GM23338 (cell line): ENCODE results near the gene PRRT1. TPM values are rescaled to one million over a fixed set of nuclear protein-coding genes. Genes with fewer than 3 reads are reported as not detected.

Experiments
- ATAC-seq: fragments of 200-7000 bp; cut with Tn5 transposase; 3 replicates; pipeline ENCODE4 v1.9.1; 2020
- DNase-seq: peaks from one replicate; pipeline ENCODE4 v3.0.0-alpha.2; 2015; ENCODE audit warnings: low spot score
- H2AFZ ChIP-seq: fragments of 200-600 bp; sonication (generic); 2 replicates; pipeline ENCODE4 v1.8.0; 2016; ENCODE audit warnings: antibody characterized with exemption, mild to moderate bottlenecking, moderate library complexity
- H3F3A ChIP-seq: fragments of 200-600 bp; sonication (generic); replicated peaks from 2 replicates; pipeline ENCODE4 v1.8.0; 2017; ENCODE audit warnings: antibody characterized with exemption, mixed run types, low read depth
- H3K27ac ChIP-seq: fragments of 200-600 bp; sonication (generic); 2 replicates; pipeline ENCODE4 v1.6.1; 2016; ENCODE audit warnings: low read depth
- H3K27me3 ChIP-seq: fragments of 200-600 bp; sonication (generic); 2 replicates; pipeline ENCODE4 v1.8.0; 2016; ENCODE audit warnings: mild to moderate bottlenecking, mixed run types, moderate library complexity; ENCODE audit not compliant: insufficient read depth
- H3K36me3 ChIP-seq: fragments of 200-600 bp; sonication (generic); 2 replicates; pipeline ENCODE4 v1.8.0; 2016; ENCODE audit warnings: mild to moderate bottlenecking; ENCODE audit not compliant: insufficient read depth
- H3K4me1 ChIP-seq: fragments of 200-600 bp; sonication (generic); 2 replicates; pipeline ENCODE4 v1.8.0; 2016; ENCODE audit warnings: mild to moderate bottlenecking, moderate library complexity; ENCODE audit not compliant: insufficient read depth
- H3K4me2 ChIP-seq: fragments of 200-600 bp; sonication (generic); 2 replicates; pipeline ENCODE4 v1.7.1; 2017; ENCODE audit warnings: mixed run types
- H3K4me3 ChIP-seq: fragments of 200-600 bp; sonication (generic); 2 replicates; pipeline ENCODE4 v1.6.1; 2016; ENCODE audit warnings: mixed run types
- H3K79me2 ChIP-seq: fragments of 200-600 bp; sonication (generic); replicated peaks from 2 replicates; pipeline ENCODE4 v1.8.0; 2017; ENCODE audit warnings: mild to moderate bottlenecking; ENCODE audit not compliant: insufficient read depth
- H3K9me2 ChIP-seq: fragments of 200-600 bp; sonication (generic); 2 replicates; pipeline ENCODE4 v1.8.0; 2017; ENCODE audit not compliant: insufficient read depth
- H4K20me1 ChIP-seq: fragments of 200-600 bp; sonication (generic); replicated peaks from 2 replicates; pipeline ENCODE4 v1.8.0; 2017; ENCODE audit warnings: mild to moderate bottlenecking; ENCODE audit not compliant: insufficient read depth
- H3K27ac Mint-ChIP-seq: 2 replicates; pipeline ENCODE4 v1.8.0; 2020; ENCODE audit warnings: inconsistent platforms, mild to moderate bottlenecking, moderate library complexity, mixed read lengths
- H3K27me3 Mint-ChIP-seq: 3 replicates; pipeline ENCODE4 v1.8.0; 2022; ENCODE audit warnings: low read depth, mild to moderate bottlenecking, moderate library complexity, mixed read lengths, inconsistent platforms; ENCODE audit not compliant: insufficient read depth, poor library complexity
- H3K36me3 Mint-ChIP-seq: 3 replicates; pipeline ENCODE4 v1.8.0; 2021; ENCODE audit warnings: low read depth, mild to moderate bottlenecking, inconsistent platforms, moderate library complexity, mixed read lengths
- H3K4me1 Mint-ChIP-seq: 3 replicates; pipeline ENCODE4 v1.8.0; 2020; ENCODE audit warnings: mild to moderate bottlenecking, inconsistent platforms, mixed read lengths
- H3K4me3 Mint-ChIP-seq: 3 replicates; pipeline ENCODE4 v1.8.0; 2021; ENCODE audit warnings: moderate library complexity, mild to moderate bottlenecking, inconsistent platforms, mixed read lengths
- H3K9me3 Mint-ChIP-seq: 3 replicates; pipeline ENCODE4 v1.8.0; 2020; ENCODE audit warnings: moderate library complexity, mild to moderate bottlenecking, inconsistent platforms, mixed read lengths
- CREB1 ChIP-seq: fragments of 250-450 bp; sonication (Bioruptor Pico); IDR thresholded peaks from 2 replicates; pipeline ENCODE4 v1.5.0; 2020; ENCODE audit warnings: low read depth, mild to moderate bottlenecking, moderate library complexity
- EZH2 ChIP-seq: fragments of 200-600 bp; sonication (generic); IDR thresholded peaks from one replicate; pipeline ENCODE4 v1.8.0; 2017; ENCODE audit warnings: antibody characterized with exemption, mild to moderate bottlenecking, low read depth; ENCODE audit not compliant: unreplicated experiment
- EZH2phosphoT487 ChIP-seq: fragments of 200-600 bp; sonication (generic); IDR thresholded peaks from one replicate; pipeline ENCODE4 v1.8.1; 2018; ENCODE audit warnings: antibody characterized with exemption; ENCODE audit not compliant: unreplicated experiment
- NANOG ChIP-seq: IDR thresholded peaks from 2 replicates; pipeline ENCODE4 v1.6.1; 2016; ENCODE audit warnings: antibody characterized with exemption, borderline replicate concordance
- POLR2AphosphoS5 ChIP-seq: IDR thresholded peaks from 2 replicates; pipeline ENCODE4 v1.6.1; 2016; ENCODE audit warnings: antibody characterized with exemption, low read depth
- STAT1 ChIP-seq: IDR thresholded peaks from one replicate; pipeline ENCODE4 v1.6.1; 2016; ENCODE audit warnings: antibody characterized with exemption; ENCODE audit not compliant: unreplicated experiment
- ZNF114 ChIP-seq: fragments of 250-450 bp; sonication (Bioruptor Pico); IDR thresholded peaks from 2 replicates; pipeline ENCODE4 v1.5.0; 2020; ENCODE audit warnings: mild to moderate bottlenecking, moderate library complexity
- ZNF331 ChIP-seq: fragments of 250-450 bp; sonication (Bioruptor Pico); IDR thresholded peaks from 2 replicates; pipeline ENCODE4 v1.5.0; 2020; ENCODE audit warnings: low read depth, mild to moderate bottlenecking, moderate library complexity
- polyA plus RNA-seq: library from polyadenylated mRNA; unstranded; fragments of >200 nt; fragmentation: Nextera tagmentation; extraction: Ambion mirVana; gene quantifications from 2 replicates; pipeline ENCODE4 v1.2.1, GENCODE V29; 2016
- total RNA-seq: library from RNA; depleted of rRNA; stranded (reverse); fragments of >200 nt; shearing (Covaris generic); gene quantifications from 2 replicates; pipeline ENCODE4 v1.2.3, GENCODE V29; 2014
- TF ChIP-seq, protein P1 (sequence below): fragments of 250-450 bp; sonication (Bioruptor Pico); IDR thresholded peaks from 2 replicates; pipeline ENCODE4 v1.5.0; 2020; ENCODE audit warnings: mild to moderate bottlenecking, moderate library complexity
- TF ChIP-seq, protein P2 (sequence below): IDR thresholded peaks from one replicate; pipeline ENCODE4 v1.6.1; 2018; ENCODE audit warnings: antibody characterized with exemption; ENCODE audit not compliant: unreplicated experiment

PRRT1 gene
- total and polyA plus RNA-seq, 2 experiments from 2014 or later, result 2.7 TPM; not detected in 1

DNA sequence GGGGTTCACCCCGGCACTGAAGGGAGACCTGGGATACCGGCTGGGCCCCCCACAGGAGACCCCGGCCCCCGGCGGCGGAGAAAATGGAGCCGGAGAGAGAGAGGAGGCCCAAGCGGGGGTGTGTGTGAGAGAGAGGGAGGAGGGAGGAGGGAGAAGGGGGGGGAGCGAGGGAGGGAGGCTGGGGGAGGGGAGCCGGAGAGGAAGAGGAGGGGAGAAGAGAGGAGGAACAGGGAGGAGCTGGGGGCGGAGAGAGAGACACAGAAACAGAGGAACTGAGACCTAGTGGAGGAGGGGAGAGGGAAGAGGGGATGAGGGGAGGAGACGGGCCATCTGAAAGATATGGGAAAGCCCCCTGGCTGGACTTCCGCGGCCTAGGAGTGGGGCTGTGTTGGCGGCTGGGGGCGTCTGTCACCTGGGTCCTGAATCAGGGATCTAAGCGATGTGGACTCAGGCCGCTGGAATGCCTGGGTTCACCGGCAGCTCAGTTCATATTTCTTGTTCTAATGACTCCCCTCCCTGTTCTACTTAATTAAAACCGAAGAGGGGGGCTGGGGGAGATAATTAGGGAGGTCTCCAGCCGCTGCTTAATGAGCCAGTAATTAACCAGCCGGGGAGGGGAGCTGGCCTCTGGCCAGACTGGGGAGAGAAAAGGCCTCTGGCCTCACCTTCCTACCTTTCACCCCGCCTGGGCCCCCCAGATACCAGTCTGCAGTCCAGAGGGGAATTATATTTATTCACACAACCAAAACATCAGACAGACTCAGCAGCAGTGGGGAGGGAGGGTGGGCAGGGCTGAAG lies 38.5 kb upstream of the PRRT1 start, which contains the start of gene PBX2:
TSS of gene PBX2 (minus strand) at position 149 of the 798 bp plus-strand sequence. CDS start 287 bp downstream, outside the sequence.
- H3K36me3 Mint-ChIP-seq, result peaks cover 37% of the 10 kb centered on the region
- Histone ChIP-seq H4K20me1 (no peaks in the 10 kb centered on the region), H3K9me2 (no peaks in the 10 kb centered on the region), H3K79me2 (peaks cover 12% of the 10 kb centered on the region), H3K27me3 (no peaks in the 10 kb centered on the region), H3K4me2 (peak within 1 kb of the TSS; percentile 89), H3K27ac (peak within 1 kb of the TSS; percentile 32; the same call in 1 of the 2 replicates), H3K36me3 (peaks cover 3% of the 10 kb centered on the region; the same call in 1 of the 2 replicates), H3K4me3 (peak within 1 kb of the TSS; percentile 66), H2AFZ (no peak within 1 kb of the TSS), H3K4me1 (peaks cover 51% of the 10 kb centered on the region), H3F3A (peaks cover 23% of the 10 kb centered on the region)
- peak within 1 kb of the TSS; percentile 95 for H3K27ac Mint-ChIP-seq
- ATAC-seq (peak; percentile 65), DNase-seq (peak; percentile 93)
- H3K9me3 Mint-ChIP-seq, result no peaks in the 10 kb centered on the region; the same call in 2 of the 3 replicates
- TF ChIP-seq ZNF331 (CRISPR knock-in tag), result no peak
- TF ChIP-seq ZNF114, result no peak
- peak; percentile 40 for TF ChIP-seq POLR2AphosphoS5
- H3K4me3 Mint-ChIP-seq, result peak within 1 kb of the TSS; percentile 89
- peaks cover 69% of the 10 kb centered on the region for H3K4me1 Mint-ChIP-seq
- peaks cover 27% of the 10 kb centered on the region for H3K27me3 Mint-ChIP-seq

DNA sequence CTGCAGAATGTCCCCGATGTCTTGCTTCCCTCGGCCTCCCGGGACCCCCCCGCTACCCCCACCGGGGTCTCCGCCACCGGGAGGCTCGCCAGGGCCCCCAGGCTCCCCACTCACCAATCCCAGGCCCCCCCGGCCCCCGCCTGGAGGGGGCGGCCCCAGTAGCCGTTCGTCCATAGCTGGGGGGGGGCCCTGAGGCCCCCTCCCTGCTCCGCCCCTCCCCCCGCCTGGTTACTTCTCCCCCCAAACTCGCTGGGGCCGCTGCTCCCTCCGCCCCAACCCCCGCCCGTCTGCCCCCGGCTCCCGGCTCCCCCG lies 38.0 kb upstream of the PRRT1 start:
- Histone ChIP-seq H3K9me2 (no peaks in the 10 kb centered on the region), H3K79me2 (peaks cover 12% of the 10 kb centered on the region), H3K4me1 (peaks cover 46% of the 10 kb centered on the region), H3F3A (peaks cover 22% of the 10 kb centered on the region), H2AFZ (no peak overlapping the region), H3K4me3 (peak overlapping the region; percentile 66), H3K27me3 (no peaks in the 10 kb centered on the region), H3K36me3 (peaks cover 3% of the 10 kb centered on the region; the same call in 1 of the 2 replicates), H3K27ac (0 out of 2 replicates have a peak overlapping the region, but pooled peaks have one; percentile 19), H4K20me1 (no peaks in the 10 kb centered on the region), H3K4me2 (peak overlapping the region; percentile 89)
- no peak for ATAC-seq
- Mint-ChIP-seq H3K27me3 (peaks cover 27% of the 10 kb centered on the region), H3K9me3 (no peaks in the 10 kb centered on the region; the same call in 2 of the 3 replicates), H3K36me3 (peaks cover 37% of the 10 kb centered on the region), H3K4me1 (peaks cover 63% of the 10 kb centered on the region), H3K4me3 (peak overlapping the region; percentile 89), H3K27ac (peak overlapping the region; percentile 95)
- no peak for DNase-seq
- TF ChIP-seq, protein P1, sequence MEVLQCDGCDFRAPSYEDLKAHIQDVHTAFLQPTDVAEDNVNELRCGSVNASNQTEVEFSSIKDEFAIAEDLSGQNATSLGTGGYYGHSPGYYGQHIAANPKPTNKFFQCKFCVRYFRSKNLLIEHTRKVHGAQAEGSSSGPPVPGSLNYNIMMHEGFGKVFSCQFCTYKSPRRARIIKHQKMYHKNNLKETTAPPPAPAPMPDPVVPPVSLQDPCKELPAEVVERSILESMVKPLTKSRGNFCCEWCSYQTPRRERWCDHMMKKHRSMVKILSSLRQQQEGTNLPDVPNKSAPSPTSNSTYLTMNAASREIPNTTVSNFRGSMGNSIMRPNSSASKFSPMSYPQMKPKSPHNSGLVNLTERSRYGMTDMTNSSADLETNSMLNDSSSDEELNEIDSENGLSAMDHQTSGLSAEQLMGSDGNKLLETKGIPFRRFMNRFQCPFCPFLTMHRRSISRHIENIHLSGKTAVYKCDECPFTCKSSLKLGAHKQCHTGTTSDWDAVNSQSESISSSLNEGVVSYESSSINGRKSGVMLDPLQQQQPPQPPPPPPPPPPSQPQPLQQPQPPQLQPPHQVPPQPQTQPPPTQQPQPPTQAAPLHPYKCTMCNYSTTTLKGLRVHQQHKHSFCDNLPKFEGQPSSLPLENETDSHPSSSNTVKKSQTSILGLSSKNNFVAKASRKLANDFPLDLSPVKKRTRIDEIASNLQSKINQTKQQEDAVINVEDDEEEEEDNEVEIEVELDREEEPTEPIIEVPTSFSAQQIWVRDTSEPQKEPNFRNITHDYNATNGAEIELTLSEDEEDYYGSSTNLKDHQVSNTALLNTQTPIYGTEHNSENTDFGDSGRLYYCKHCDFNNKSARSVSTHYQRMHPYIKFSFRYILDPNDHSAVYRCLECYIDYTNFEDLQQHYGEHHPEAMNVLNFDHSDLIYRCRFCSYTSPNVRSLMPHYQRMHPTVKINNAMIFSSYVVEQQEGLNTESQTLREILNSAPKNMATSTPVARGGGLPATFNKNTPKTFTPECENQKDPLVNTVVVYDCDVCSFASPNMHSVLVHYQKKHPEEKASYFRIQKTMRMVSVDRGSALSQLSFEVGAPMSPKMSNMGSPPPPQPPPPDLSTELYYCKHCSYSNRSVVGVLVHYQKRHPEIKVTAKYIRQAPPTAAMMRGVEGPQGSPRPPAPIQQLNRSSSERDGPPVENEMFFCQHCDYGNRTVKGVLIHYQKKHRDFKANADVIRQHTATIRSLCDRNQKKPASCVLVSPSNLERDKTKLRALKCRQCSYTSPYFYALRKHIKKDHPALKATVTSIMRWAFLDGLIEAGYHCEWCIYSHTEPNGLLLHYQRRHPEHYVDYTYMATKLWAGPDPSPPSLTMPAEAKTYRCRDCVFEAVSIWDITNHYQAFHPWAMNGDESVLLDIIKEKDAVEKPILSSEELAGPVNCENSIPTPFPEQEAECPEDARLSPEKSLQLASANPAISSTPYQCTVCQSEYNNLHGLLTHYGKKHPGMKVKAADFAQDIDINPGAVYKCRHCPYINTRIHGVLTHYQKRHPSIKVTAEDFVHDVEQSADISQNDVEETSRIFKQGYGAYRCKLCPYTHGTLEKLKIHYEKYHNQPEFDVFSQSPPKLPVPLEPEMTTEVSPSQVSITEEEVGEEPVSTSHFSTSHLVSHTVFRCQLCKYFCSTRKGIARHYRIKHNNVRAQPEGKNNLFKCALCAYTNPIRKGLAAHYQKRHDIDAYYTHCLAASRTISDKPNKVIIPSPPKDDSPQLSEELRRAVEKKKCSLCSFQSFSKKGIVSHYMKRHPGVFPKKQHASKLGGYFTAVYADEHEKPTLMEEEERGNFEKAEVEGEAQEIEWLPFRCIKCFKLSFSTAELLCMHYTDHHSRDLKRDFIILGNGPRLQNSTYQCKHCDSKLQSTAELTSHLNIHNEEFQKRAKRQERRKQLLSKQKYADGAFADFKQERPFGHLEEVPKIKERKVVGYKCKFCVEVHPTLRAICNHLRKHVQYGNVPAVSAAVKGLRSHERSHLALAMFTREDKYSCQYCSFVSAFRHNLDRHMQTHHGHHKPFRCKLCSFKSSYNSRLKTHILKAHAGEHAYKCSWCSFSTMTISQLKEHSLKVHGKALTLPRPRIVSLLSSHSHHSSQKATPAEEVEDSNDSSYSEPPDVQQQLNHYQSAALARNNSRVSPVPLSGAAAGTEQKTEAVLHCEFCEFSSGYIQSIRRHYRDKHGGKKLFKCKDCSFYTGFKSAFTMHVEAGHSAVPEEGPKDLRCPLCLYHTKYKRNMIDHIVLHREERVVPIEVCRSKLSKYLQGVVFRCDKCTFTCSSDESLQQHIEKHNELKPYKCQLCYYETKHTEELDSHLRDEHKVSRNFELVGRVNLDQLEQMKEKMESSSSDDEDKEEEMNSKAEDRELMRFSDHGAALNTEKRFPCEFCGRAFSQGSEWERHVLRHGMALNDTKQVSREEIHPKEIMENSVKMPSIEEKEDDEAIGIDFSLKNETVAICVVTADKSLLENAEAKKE (CRISPR knock-in tag), result no peak
- TF ChIP-seq, protein P2, sequence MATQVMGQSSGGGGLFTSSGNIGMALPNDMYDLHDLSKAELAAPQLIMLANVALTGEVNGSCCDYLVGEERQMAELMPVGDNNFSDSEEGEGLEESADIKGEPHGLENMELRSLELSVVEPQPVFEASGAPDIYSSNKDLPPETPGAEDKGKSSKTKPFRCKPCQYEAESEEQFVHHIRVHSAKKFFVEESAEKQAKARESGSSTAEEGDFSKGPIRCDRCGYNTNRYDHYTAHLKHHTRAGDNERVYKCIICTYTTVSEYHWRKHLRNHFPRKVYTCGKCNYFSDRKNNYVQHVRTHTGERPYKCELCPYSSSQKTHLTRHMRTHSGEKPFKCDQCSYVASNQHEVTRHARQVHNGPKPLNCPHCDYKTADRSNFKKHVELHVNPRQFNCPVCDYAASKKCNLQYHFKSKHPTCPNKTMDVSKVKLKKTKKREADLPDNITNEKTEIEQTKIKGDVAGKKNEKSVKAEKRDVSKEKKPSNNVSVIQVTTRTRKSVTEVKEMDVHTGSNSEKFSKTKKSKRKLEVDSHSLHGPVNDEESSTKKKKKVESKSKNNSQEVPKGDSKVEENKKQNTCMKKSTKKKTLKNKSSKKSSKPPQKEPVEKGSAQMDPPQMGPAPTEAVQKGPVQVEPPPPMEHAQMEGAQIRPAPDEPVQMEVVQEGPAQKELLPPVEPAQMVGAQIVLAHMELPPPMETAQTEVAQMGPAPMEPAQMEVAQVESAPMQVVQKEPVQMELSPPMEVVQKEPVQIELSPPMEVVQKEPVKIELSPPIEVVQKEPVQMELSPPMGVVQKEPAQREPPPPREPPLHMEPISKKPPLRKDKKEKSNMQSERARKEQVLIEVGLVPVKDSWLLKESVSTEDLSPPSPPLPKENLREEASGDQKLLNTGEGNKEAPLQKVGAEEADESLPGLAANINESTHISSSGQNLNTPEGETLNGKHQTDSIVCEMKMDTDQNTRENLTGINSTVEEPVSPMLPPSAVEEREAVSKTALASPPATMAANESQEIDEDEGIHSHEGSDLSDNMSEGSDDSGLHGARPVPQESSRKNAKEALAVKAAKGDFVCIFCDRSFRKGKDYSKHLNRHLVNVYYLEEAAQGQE, result no peak
- no peak for TF ChIP-seq ZNF331 (CRISPR knock-in tag)
- no peak for TF ChIP-seq EZH2phosphoT487
- TF ChIP-seq STAT1, result no peak
- no peak for TF ChIP-seq NANOG
- TF ChIP-seq EZH2, result no peak
- no peak for TF ChIP-seq CREB1 (CRISPR knock-in tag)
